Measurements from ENCODE around the gene COA6. TPM values are rescaled to one million over a fixed set of nuclear protein-coding genes. Genes with fewer than 3 reads are reported as not detected.
A peak's percentile ranks its signal among the peaks of the same experiment; 100 is the strongest.

COA6 gene
- total and polyA plus RNA-seq, 2 of the 13 experiments (the other 11 are each of a cell fraction or from before 2014, with no cell fraction given): 32.4 to 104 TPM

GRCh38 chr1:234327577-234328164, 45.6 kb upstream of the COA6 start (continued):
- TF ChIP-seq CC2D1A (CRISPR knock-in tag; IDR thresholded peaks at IDR 0.05): no peak
- peak; percentile 68; the same call in 1 of the 2 replicates for TF ChIP-seq HOMEZ (CRISPR knock-in tag; IDR thresholded peaks at IDR 0.05; ENCODE audit: low read depth)
- TF ChIP-seq ZNF788 (CRISPR knock-in tag; IDR thresholded peaks at IDR 0.05; ENCODE audit: borderline replicate concordance): peak; percentile 58; the same call in 1 of the 2 replicates
- TF ChIP-seq ZBTB10 (CRISPR knock-in tag; IDR thresholded peaks at IDR 0.05; ENCODE audit: borderline replicate concordance): no peak
- TF ChIP-seq, protein P1, sequence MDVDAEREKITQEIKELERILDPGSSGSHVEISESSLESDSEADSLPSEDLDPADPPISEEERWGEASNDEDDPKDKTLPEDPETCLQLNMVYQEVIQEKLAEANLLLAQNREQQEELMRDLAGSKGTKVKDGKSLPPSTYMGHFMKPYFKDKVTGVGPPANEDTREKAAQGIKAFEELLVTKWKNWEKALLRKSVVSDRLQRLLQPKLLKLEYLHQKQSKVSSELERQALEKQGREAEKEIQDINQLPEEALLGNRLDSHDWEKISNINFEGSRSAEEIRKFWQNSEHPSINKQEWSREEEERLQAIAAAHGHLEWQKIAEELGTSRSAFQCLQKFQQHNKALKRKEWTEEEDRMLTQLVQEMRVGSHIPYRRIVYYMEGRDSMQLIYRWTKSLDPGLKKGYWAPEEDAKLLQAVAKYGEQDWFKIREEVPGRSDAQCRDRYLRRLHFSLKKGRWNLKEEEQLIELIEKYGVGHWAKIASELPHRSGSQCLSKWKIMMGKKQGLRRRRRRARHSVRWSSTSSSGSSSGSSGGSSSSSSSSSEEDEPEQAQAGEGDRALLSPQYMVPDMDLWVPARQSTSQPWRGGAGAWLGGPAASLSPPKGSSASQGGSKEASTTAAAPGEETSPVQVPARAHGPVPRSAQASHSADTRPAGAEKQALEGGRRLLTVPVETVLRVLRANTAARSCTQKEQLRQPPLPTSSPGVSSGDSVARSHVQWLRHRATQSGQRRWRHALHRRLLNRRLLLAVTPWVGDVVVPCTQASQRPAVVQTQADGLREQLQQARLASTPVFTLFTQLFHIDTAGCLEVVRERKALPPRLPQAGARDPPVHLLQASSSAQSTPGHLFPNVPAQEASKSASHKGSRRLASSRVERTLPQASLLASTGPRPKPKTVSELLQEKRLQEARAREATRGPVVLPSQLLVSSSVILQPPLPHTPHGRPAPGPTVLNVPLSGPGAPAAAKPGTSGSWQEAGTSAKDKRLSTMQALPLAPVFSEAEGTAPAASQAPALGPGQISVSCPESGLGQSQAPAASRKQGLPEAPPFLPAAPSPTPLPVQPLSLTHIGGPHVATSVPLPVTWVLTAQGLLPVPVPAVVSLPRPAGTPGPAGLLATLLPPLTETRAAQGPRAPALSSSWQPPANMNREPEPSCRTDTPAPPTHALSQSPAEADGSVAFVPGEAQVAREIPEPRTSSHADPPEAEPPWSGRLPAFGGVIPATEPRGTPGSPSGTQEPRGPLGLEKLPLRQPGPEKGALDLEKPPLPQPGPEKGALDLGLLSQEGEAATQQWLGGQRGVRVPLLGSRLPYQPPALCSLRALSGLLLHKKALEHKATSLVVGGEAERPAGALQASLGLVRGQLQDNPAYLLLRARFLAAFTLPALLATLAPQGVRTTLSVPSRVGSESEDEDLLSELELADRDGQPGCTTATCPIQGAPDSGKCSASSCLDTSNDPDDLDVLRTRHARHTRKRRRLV (CRISPR knock-in tag; IDR thresholded peaks at IDR 0.05): no peak
- peak; percentile 62 for TF ChIP-seq SRF (IDR thresholded peaks at IDR 0.05; ENCODE audit: low read depth, low read length)
- TF ChIP-seq ZBTB21 (CRISPR knock-in tag; IDR thresholded peaks at IDR 0.05): no peak
- 0 out of 2 replicates have a peak, but pooled peaks have one; percentile 19 for TF ChIP-seq ZBTB33 (CRISPR knock-in tag; IDR thresholded peaks at IDR 0.05)
- TF ChIP-seq NBN (conservative IDR thresholded peaks at IDR 0.05): no peak
- 0 out of 2 replicates have a peak, but pooled peaks have one; percentile 60 for TF ChIP-seq ZNF274 (CRISPR knock-in tag; IDR thresholded peaks at IDR 0.05)
- TF ChIP-seq ZNF205 (CRISPR knock-in tag; IDR thresholded peaks at IDR 0.05): peak; percentile 88
- 0 out of 2 replicates have a peak, but pooled peaks have one; percentile 42 for TF ChIP-seq ZBTB43 (CRISPR knock-in tag; conservative IDR thresholded peaks at IDR 0.05)
- TF ChIP-seq ZNF556 (CRISPR knock-in tag; IDR thresholded peaks at IDR 0.05; ENCODE audit: borderline replicate concordance): no peak; the same call in 1 of the 2 replicates
- 0 out of 2 replicates have a peak, but pooled peaks have one; percentile 77 for TF ChIP-seq ZNF232 (CRISPR knock-in tag; IDR thresholded peaks at IDR 0.05; ENCODE audit: borderline replicate concordance)
- TF ChIP-seq DNMT1 (CRISPR knock-in tag; IDR thresholded peaks at IDR 0.05): no peak
- TF ChIP-seq SP4 (CRISPR knock-in tag; IDR thresholded peaks at IDR 0.05): no peak
- no peak for TF ChIP-seq FLYWCH1 (CRISPR knock-in tag; IDR thresholded peaks at IDR 0.05)

Data from HepG2 (cell line).